GM18861 (cell line): Measurements from ENCODE around the gene CHMP5.

Experiments
- ATAC-seq: cut with Tn5 transposase; IDR thresholded peaks from one replicate; pipeline ENCODE4 v1.9.1; 2021; ENCODE audit not compliant: unreplicated experiment

The CHMP5 gene

GRCh38 chr9:33264473-33265177, at the start of gene CHMP5, which contains the start of gene BAG1:
Gene CHMP5 (plus strand): TSS chr9:33265049. CDS start chr9:33265079, 30 bp downstream.
Gene BAG1 (minus strand): TSS chr9:33264708.
- peak; percentile 69 for ATAC-seq

GRCh38 chr9:33220681-33221567, 43.9 kb upstream of the CHMP5 start:
- no peak for ATAC-seq

- no peak for ATAC-seq
Observed at GRCh38 chr9:33221568-33221884, 43.3 kb upstream of the CHMP5 start.

- no peak for ATAC-seq
Observed at GRCh38 chr9:33222031-33222430, 42.8 kb upstream of the CHMP5 start.

GRCh38 chr9:33223696-33224095, 41.2 kb upstream of the CHMP5 start:
- no peak for ATAC-seq

GRCh38 chr9:33225319-33226147, 39.3 kb upstream of the CHMP5 start:
- ATAC-seq: peak; percentile 46

GRCh38 chr9:33227008-33227398, 37.8 kb upstream of the CHMP5 start:
- ATAC-seq: no peak

- ATAC-seq: no peak
Observed at GRCh38 chr9:33227741-33228140, 37.1 kb upstream of the CHMP5 start.

GRCh38 chr9:33228606-33229005, 36.2 kb upstream of the CHMP5 start:
- no peak for ATAC-seq

- ATAC-seq: no peak
Observed at GRCh38 chr9:33229359-33230114, 35.3 kb upstream of the CHMP5 start.

GRCh38 chr9:33230756-33231622, 33.9 kb upstream of the CHMP5 start:
- no peak for ATAC-seq

GRCh38 chr9:33231623-33231942, 33.3 kb upstream of the CHMP5 start:
- ATAC-seq: no peak

- ATAC-seq: no peak
Observed at GRCh38 chr9:33232815-33233214, 32.0 kb upstream of the CHMP5 start.

GRCh38 chr9:33233626-33234342, 31.1 kb upstream of the CHMP5 start:
- ATAC-seq: no peak

GRCh38 chr9:33234511-33235467, 30.1 kb upstream of the CHMP5 start:
- no peak for ATAC-seq

GRCh38 chr9:33236571-33236970, 28.3 kb upstream of the CHMP5 start:
- ATAC-seq: no peak

GRCh38 chr9:33239921-33240320, 24.9 kb upstream of the CHMP5 start, which contains the start of gene SPINK4:
Gene SPINK4 (plus strand): TSS chr9:33240167. CDS start chr9:33240209, 42 bp downstream.
- ATAC-seq: no peak

GRCh38 chr9:33241298-33241697, 23.6 kb upstream of the CHMP5 start:
- no peak for ATAC-seq
